Measurements from ENCODE around the gene L3MBTL4. TPM values are rescaled to one million over a fixed set of nuclear protein-coding genes. Genes with fewer than 3 reads are reported as not detected.

Gene L3MBTL4
- total and polyA plus RNA-seq, 12 donors = 3.9 to 22.6 (median 8.7) TPM

- WGBS, 4 donors = 89 to 96% (median 92%) methylated on average over 4 of the region's 4 CpGs
Observed at GRCh38 chr18:6115710-6116109, 299.0 kb downstream of the L3MBTL4 start.

GRCh38 chr18:6113650-6114049 lies 301.1 kb downstream of the L3MBTL4 start:
- WGBS, 4 donors = 93 to 100% (median 95%) methylated on average over 2 of the region's 2 CpGs
- no peak overlapping the region for H3K27ac ChIP-seq
- H3K4me1 ChIP-seq (replicated peaks in 1 of 2) = peaks cover 8 to 11% of the 10 kb centered on the region in 2 donors
- no peak for DNase-seq
- TF ChIP-seq POLR2A (IDR thresholded peaks at IDR 0.05) (no peak), CTCF (IDR thresholded peaks at IDR 0.05) (no peak)
- no peaks in the 10 kb centered on the region for H3K36me3 ChIP-seq (replicated peaks in 1 of 2)
- no peaks in the 10 kb centered on the region for H3K9me3 ChIP-seq (replicated peaks in 1 of 3)
- no peak overlapping the region for H3K4me3 ChIP-seq
- H3K27me3 ChIP-seq = no peaks in the 10 kb centered on the region
- intact Hi-C loops (cut with DNase I) = no loop called here

More at GRCh38 chr18:6115710-6116109, 299.0 kb downstream of the L3MBTL4 start:
- DNase-seq = no peak
- TF ChIP-seq CTCF (IDR thresholded peaks at IDR 0.05) = no peak
- no peak for TF ChIP-seq POLR2A (IDR thresholded peaks at IDR 0.05)
- H3K36me3 ChIP-seq (replicated peaks in 1 of 2) = no peaks in the 10 kb centered on the region
- H3K9me3 ChIP-seq (replicated peaks in 1 of 3) = no peaks in the 10 kb centered on the region
- intact Hi-C loops (cut with DNase I) = no loop called here
- H3K4me3 ChIP-seq = no peak overlapping the region
- no peaks in the 10 kb centered on the region for H3K27me3 ChIP-seq
- H3K27ac ChIP-seq = no peak overlapping the region
- peaks cover 5 to 8% of the 10 kb centered on the region in 2 donors for H3K4me1 ChIP-seq (replicated peaks in 1 of 2)

GRCh38 chr18:6111726-6112125 lies 303.0 kb downstream of the L3MBTL4 start:
- Histone ChIP-seq H3K4me3 (no peak overlapping the region), H3K4me1 (replicated peaks in 1 of 2) (peaks cover 8 to 11% of the 10 kb centered on the region in 2 donors), H3K27me3 (no peaks in the 10 kb centered on the region), H3K9me3 (replicated peaks in 1 of 3) (no peaks in the 10 kb centered on the region), H3K27ac (no peak overlapping the region), H3K36me3 (replicated peaks in 1 of 2) (no peaks in the 10 kb centered on the region)
- no peak for TF ChIP-seq POLR2A (IDR thresholded peaks at IDR 0.05)
- DNase-seq = no peak
- intact Hi-C loops (cut with DNase I) = no loop called here
- 68 to 80% (median 78%) methylated on average over 3 of the region's 3 CpGs for WGBS, 4 donors

- H3K4me1 ChIP-seq (replicated peaks in 1 of 2) = peaks cover 8 to 20% of the 10 kb centered on the region in 2 donors
- no peak for TF ChIP-seq POLR2A (IDR thresholded peaks at IDR 0.05)
- TF ChIP-seq CTCF (IDR thresholded peaks at IDR 0.05) = no peak
- intact Hi-C loops (cut with DNase I) = no loop called here
- peak overlapping the region in 4 of 5 donors; percentile 24 to 72 (median 50) for H3K27ac ChIP-seq
- no peak overlapping the region for H3K4me3 ChIP-seq
- no peaks in the 10 kb centered on the region for H3K36me3 ChIP-seq (replicated peaks in 1 of 2)
- no peaks in the 10 kb centered on the region for H3K9me3 ChIP-seq (replicated peaks in 1 of 3)
- WGBS, 4 donors = 38 to 48% (median 39%) methylated on average over 6 of the region's 6 CpGs
- no peaks in the 10 kb centered on the region for H3K27me3 ChIP-seq
- peak; percentile 75 to 88 (median 83) for DNase-seq
Observed at GRCh38 chr18:6109743-6110142, 305.0 kb downstream of the L3MBTL4 start.

GRCh38 chr18:6107794-6108193 lies 306.9 kb downstream of the L3MBTL4 start:
- no peaks in the 10 kb centered on the region for H3K27me3 ChIP-seq
- H3K4me1 ChIP-seq (replicated peaks in 1 of 2) = peaks cover 8 to 20% of the 10 kb centered on the region in 2 donors
- no peaks in the 10 kb centered on the region for H3K9me3 ChIP-seq (replicated peaks in 1 of 3)
- intact Hi-C loops (cut with DNase I) = no loop called here
- WGBS, 4 donors = 84 to 92% (median 88%) methylated on average over 6 of the region's 6 CpGs
- no peak overlapping the region for H3K4me3 ChIP-seq
- no peak for DNase-seq
- no peak overlapping the region for H3K27ac ChIP-seq
- no peak for TF ChIP-seq POLR2A (IDR thresholded peaks at IDR 0.05)
- no peaks in the 10 kb centered on the region for H3K36me3 ChIP-seq (replicated peaks in 1 of 2)

Data from adrenal gland (tissue), 12 donors.